PC-3 (cell line): ENCODE data around the gene ATF6B. TPM values are rescaled to one million over a fixed set of nuclear protein-coding genes. Genes with fewer than 3 reads are reported as not detected.

ENCODE experiments used
- ATAC-seq: fragments of 200-7000 bp; cut with Tn5 transposase; 2 replicates; pipeline ENCODE4 v1.9.1; 2020; ENCODE audit warnings: mild to moderate bottlenecking, moderate library complexity
- BruUV-seq: library from RNA; stranded (reverse); fragments of 400-500 nt; replicated peaks from 2 replicates; lab custom pipeline; 2021; lab: Mats Ljungman, UMichigan
- CTCF ChIA-PET: fragments of 300-600 bp; sonication (Branson Sonifier 250); formaldehyde crosslinking; loops from one replicate; lab custom pipeline; 2022; ENCODE audit warnings: antibody characterized with exemption; lab: Charles Lee
- POLR2A ChIA-PET: fragments of 300-600 bp; sonication (Branson Sonifier 250); formaldehyde crosslinking; loops from one replicate; lab custom pipeline; 2022; ENCODE audit warnings: antibody characterized with exemption; ENCODE audit not compliant: unreplicated experiment; lab: Charles Lee
- DNase-seq: peaks from one replicate; pipeline ENCODE4 v3.0.0-alpha.2; 2015
- H2AFZ ChIP-seq: fragments of 300-600 bp; sonication (generic); 2 replicates; pipeline ENCODE4 v1.6.0; 2016; ENCODE audit warnings: antibody characterized with exemption, low read length
- H3F3A ChIP-seq: fragments of 300-600 bp; sonication (generic); one replicate; pipeline ENCODE4 v1.6.0; 2017; ENCODE audit warnings: antibody characterized with exemption, low read length, control low read depth, mild to moderate bottlenecking; ENCODE audit not compliant: unreplicated experiment
- H3K27ac ChIP-seq: fragments of 300-600 bp; sonication (generic); 2 replicates; pipeline ENCODE4 v1.5.1; 2016; ENCODE audit warnings: mild to moderate bottlenecking, low read length
- H3K27me3 ChIP-seq: fragments of 300-600 bp; sonication (generic); 2 replicates; pipeline ENCODE4 v1.6.1; 2016; ENCODE audit warnings: low read length, mixed read lengths
- H3K36me3 ChIP-seq: fragments of 300-600 bp; sonication (generic); 2 replicates; pipeline ENCODE4 v1.6.1; 2016; ENCODE audit warnings: low read depth, mixed run types, low read length, mixed read lengths
- H3K4me1 ChIP-seq: fragments of 300-600 bp; sonication (generic); 2 replicates; pipeline ENCODE4 v1.5.1; 2016; ENCODE audit warnings: low read length; ENCODE audit not compliant: insufficient read depth
- H3K4me2 ChIP-seq: fragments of 300-600 bp; sonication (generic); 2 replicates; pipeline ENCODE4 v1.6.0; 2016; ENCODE audit warnings: low read length
- H3K4me3 ChIP-seq: fragments of 300-600 bp; sonication (generic); 2 replicates; pipeline ENCODE4 v1.5.1; 2016; ENCODE audit warnings: mild to moderate bottlenecking, low read length, mixed read lengths
- H3K79me2 ChIP-seq: fragments of 300-600 bp; sonication (generic); 2 replicates; pipeline ENCODE4 v1.6.1; 2017; ENCODE audit warnings: low read length, mixed read lengths
- H3K9ac ChIP-seq: fragments of 300-600 bp; sonication (generic); 2 replicates; pipeline ENCODE4 v1.6.0; 2016; ENCODE audit warnings: mild to moderate bottlenecking, low read length
- H3K9me2 ChIP-seq: fragments of 300-600 bp; sonication (generic); replicated peaks from 2 replicates; pipeline ENCODE4 v1.6.1; 2016; ENCODE audit warnings: mixed run types, low read length, mixed read lengths
- H3K9me3 ChIP-seq: fragments of 300-600 bp; sonication (generic); 2 replicates; pipeline ENCODE4 v1.6.1; 2016; ENCODE audit warnings: low read length, mixed read lengths
- H4K20me1 ChIP-seq: fragments of 300-600 bp; sonication (generic); 2 replicates; pipeline ENCODE4 v1.6.1; 2016; ENCODE audit warnings: low read length, mixed read lengths
- CTCF ChIP-seq: fragments of 300-600 bp; sonication (generic); conservative IDR thresholded peaks from 2 replicates; pipeline ENCODE4 v1.5.1; 2017; ENCODE audit warnings: antibody characterized with exemption, low read depth, mild to moderate bottlenecking, low read length
- EZH2 ChIP-seq: fragments of 300-600 bp; sonication (generic); IDR thresholded peaks from one replicate; pipeline ENCODE4 v1.6.1; 2017; ENCODE audit warnings: antibody characterized with exemption, mild to moderate bottlenecking, low read length; ENCODE audit not compliant: unreplicated experiment
- EZH2phosphoT487 ChIP-seq: fragments of 300-600 bp; sonication (generic); IDR thresholded peaks from 2 replicates; pipeline ENCODE4 v1.6.1; 2018; ENCODE audit warnings: mild to moderate bottlenecking, antibody characterized with exemption, low read length, borderline replicate concordance
- intact Hi-C: fragments of 100-400 bp; cut with micrococcal nuclease; formaldehyde crosslinking; loops from 2 replicates; pipeline ENCODE4 v1.9.0; 2023
- total RNA-seq: library from RNA; depleted of rRNA; stranded (reverse); fragments of >200 nt; gene quantifications from 2 replicates; pipeline ENCODE4 v1.2.3, GENCODE V29; 2014

ATF6B gene
- total RNA-seq, 1 experiment from 2014 or later = 33.4 TPM

DNA sequence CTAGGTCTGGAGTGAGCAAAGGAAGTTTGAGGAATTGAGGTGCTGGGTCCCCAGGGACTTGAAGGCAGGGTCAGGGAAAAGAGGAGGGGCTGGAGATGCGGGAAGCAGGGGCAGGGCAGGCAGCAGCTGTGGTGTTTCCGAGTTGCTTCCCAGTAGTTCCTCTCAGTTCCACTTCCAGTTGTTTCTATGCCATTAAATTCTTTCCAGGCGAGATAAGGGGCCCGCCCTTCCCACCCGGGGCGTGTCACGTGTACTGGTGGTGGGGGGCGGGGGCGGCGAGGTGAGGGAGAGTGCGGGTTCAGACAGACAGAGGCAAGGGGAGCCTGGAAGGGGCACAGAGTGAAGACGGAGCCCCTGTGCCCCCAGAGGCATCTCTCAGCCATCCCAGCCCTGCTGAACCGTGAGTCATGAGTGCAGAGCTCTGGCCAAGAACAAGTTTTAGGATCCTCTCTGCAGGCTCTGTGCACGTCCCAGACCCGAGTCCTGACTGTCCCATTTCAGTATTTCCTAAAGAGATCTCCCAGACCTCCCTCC is 19.9 kb downstream of the ATF6B start:
- CTCF ChIA-PET = no interaction called here
- H2AFZ ChIP-seq = no peak overlapping the region
- no peak overlapping the region; the same call in 1 of the 2 replicates for H3K4me3 ChIP-seq
- intact Hi-C loops = no loop called here
- H3K27me3 ChIP-seq = no peaks in the 10 kb centered on the region
- peaks cover 25% of the 10 kb centered on the region for H3K4me1 ChIP-seq
- no peaks in the 10 kb centered on the region for H4K20me1 ChIP-seq
- POLR2A ChIA-PET = interaction anchor here (0.6 kb wide), 1 partner anchor 211 kb away, joined by 19 read pairs; the partner anchor contains the start of gene EHMT2
- H3K79me2 ChIP-seq = no peaks in the 10 kb centered on the region
- no peaks in the 10 kb centered on the region for H3K36me3 ChIP-seq
- no peak overlapping the region for H3K9ac ChIP-seq
- TF ChIP-seq EZH2 (no peak), EZH2phosphoT487 (no peak)
- peak overlapping the region; percentile 62 for H3K4me2 ChIP-seq
- no peaks in the 10 kb centered on the region for H3K9me2 ChIP-seq
- no peak overlapping the region for H3K27ac ChIP-seq
- no peaks in the 10 kb centered on the region for H3K9me3 ChIP-seq
- DNase-seq (peak; percentile 58), ATAC-seq (peak; percentile 75)
- no TSS peak for BruUV-seq
- no peaks in the 10 kb centered on the region for H3F3A ChIP-seq

DNA sequence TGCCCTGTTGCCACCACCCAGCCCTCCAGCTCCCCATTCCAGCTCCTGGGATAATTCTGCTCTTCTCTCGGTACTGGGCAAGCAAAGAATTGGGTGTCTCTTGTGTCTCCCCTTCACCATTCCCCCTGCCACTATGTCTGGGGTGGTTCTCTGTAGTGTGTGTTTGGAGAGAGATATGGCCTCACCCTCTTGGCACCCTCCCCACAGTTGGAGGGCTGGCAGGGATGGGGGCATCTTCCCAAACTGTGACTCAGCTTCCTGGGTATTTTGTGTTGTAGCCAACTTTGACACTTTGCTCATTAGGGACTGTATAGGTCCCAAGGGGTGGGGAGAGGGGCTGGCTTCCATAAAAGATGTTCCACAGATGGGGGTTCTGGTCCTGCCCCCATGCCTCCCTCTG is 20.6 kb downstream of the ATF6B start:
- peak; percentile 54 for DNase-seq
- H3K36me3 ChIP-seq = no peaks in the 10 kb centered on the region
- peaks cover 25% of the 10 kb centered on the region for H3K4me1 ChIP-seq
- H3K9ac ChIP-seq = no peak overlapping the region
- H3K27me3 ChIP-seq = no peaks in the 10 kb centered on the region
- no peak overlapping the region for H2AFZ ChIP-seq
- H3K27ac ChIP-seq = no peak overlapping the region
- no peaks in the 10 kb centered on the region for H3K9me3 ChIP-seq
- peak; percentile 33 for ATAC-seq
- H3F3A ChIP-seq = no peaks in the 10 kb centered on the region
- POLR2A ChIA-PET = interaction anchor here (0.6 kb wide), 1 partner anchor 210 kb away, joined by 19 read pairs; the partner anchor contains the start of gene EHMT2
- BruUV-seq = no TSS peak
- H3K4me3 ChIP-seq = no peak overlapping the region
- CTCF ChIA-PET = no interaction called here
- no peaks in the 10 kb centered on the region for H3K9me2 ChIP-seq
- intact Hi-C loops = no loop called here
- H3K4me2 ChIP-seq = peak overlapping the region; percentile 62; the same call in 1 of the 2 replicates
- H3K79me2 ChIP-seq = no peaks in the 10 kb centered on the region
- H4K20me1 ChIP-seq = no peaks in the 10 kb centered on the region
- TF ChIP-seq EZH2phosphoT487 (no peak), EZH2 (no peak), CTCF (no peak)

- no peaks in the 10 kb centered on the region for H3K27me3 ChIP-seq
- no peaks in the 10 kb centered on the region for H3K36me3 ChIP-seq
- peaks cover 25% of the 10 kb centered on the region for H3K4me1 ChIP-seq
- no peaks in the 10 kb centered on the region for H3K79me2 ChIP-seq
- TF ChIP-seq EZH2phosphoT487 (no peak), EZH2 (no peak), CTCF (no peak)
- peak; percentile 34 for DNase-seq
- no peak overlapping the region for H3K4me3 ChIP-seq
- H4K20me1 ChIP-seq = no peaks in the 10 kb centered on the region
- H3K4me2 ChIP-seq = no peak overlapping the region
- no peak for ATAC-seq
- no TSS peak for BruUV-seq
- no peaks in the 10 kb centered on the region for H3K9me2 ChIP-seq
- POLR2A ChIA-PET = no interaction called here
- H2AFZ ChIP-seq = no peak overlapping the region
- H3K9ac ChIP-seq = no peak overlapping the region
- CTCF ChIA-PET = no interaction called here
- no peaks in the 10 kb centered on the region for H3K9me3 ChIP-seq
- H3F3A ChIP-seq = no peaks in the 10 kb centered on the region
- no peak overlapping the region for H3K27ac ChIP-seq
- intact Hi-C loops = no loop called here
Measured at GRCh38 chr6:32105433-32105832, 22.6 kb downstream of the ATF6B start.
